ENCODE measurements around the gene HS3ST5.
"Not testable (repeated sequence)": the region's sequence is repeated elsewhere in the genome, so short reads cannot be mapped to it uniquely, and the experiment has no call there.

GRCh38 chr6:114044566-114044965 lies 298.3 kb downstream of the HS3ST5 start:
- not testable (repeated sequence) for TF ChIP-seq CTCF (optimal IDR thresholded peaks at IDR 0.05 in 1 of 3, IDR thresholded peaks at IDR 0.05 in 1 of 3, conservative IDR thresholded peaks at IDR 0.05 in 1 of 3; ENCODE audit: extremely low read depth in 1 of 3, insufficient read depth in 2 of 3, low read length in 3 of 3); EZH2 (IDR thresholded peaks at IDR 0.05; ENCODE audit: low read length)
